Stimulated activated CD8-positive, alpha-beta memory T cell treated with anti-CD3 and anti-CD28 coated beads, Interleukin-7, amount 100 ng/mL, for 48 hours (primary cell): ENCODE data around the gene PPP3R2.
"Not testable (repeated sequence)": the region's sequence is repeated elsewhere in the genome, so short reads cannot be mapped to it uniquely, and the experiment has no call there.

Experiments used
- DNase-seq, 2 donors: peaks; one replicate each; pipeline ENCODE4 v3.0.0-alpha.2; 2020; ENCODE audit warnings: low read depth in 1 of 2; ENCODE audit errors: extremely low read depth in 1 of 2

The PPP3R2 gene

DNA sequence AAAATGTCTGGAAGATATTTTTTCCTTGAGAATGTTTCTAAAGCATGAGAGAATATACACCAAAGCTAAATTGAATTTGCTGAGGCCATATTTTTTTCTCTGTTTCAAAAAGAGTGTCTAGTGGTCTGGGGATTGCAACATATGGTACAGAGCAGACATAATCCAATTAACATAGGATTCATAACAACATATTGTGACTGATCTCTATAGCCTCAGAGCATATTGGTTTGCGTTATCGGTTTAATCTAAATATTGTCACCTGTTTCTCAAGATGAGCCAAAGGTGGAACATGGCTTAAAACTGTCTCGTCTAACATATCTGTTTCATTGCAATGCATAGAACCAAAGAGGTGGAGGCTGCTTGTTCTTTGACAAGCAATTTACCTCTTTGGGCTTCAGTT, 3.9 kb downstream of the PPP3R2 start:
- DNase-seq: no peak

DNA sequence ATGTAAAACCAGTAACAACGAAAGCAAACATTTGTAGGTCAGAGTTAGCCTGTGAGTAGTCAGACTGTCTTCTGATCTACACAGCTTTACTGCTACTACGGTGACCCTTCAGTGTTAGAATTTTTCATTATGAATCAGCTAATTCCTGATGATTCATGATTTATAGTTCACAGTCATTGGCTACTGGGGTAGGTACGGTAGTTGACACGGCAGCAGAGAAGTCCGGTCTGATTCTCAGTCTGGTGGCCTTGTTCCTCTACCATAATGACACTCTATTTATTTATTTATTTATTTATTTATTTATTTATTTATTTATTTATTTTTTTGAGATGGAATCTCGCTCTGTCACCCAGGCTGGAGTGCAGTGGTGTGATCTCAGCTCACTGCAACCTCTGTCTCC, 4.7 kb downstream of the PPP3R2 start:
- not testable (repeated sequence) for DNase-seq

DNA sequence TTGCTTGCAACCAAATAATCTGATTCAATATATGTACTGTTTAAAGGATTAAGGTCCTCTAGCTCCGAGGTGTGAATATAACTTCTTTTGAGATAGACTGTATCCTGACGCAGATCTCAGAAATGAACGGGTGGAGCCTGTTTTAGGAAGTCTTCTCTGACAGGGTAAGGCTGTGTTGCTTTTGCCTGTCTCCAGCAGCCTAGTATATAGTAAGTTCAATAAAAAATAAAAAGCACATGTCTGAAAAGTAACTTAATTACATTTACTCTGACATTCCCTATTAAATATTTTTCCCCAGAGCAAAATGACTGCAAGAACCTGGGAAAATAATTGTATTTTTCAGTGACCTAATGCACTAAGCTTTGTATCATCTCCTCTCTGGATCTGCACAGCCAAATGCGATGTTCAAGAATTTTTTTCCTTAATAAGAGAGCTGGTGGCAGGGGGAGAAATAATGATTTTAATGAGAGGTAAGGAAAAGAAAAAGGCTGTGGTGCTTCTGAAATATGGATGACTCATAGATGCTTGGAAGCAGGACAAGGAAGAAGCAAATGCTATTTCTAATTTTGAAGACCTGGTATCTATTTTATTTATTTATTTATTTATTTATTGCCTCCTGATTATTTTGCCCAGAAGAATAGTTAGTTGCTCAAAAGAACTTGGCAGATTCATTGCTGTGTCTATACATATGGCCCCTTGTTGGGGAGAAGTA, 7.3 kb downstream of the PPP3R2 start:
- DNase-seq: no peak

DNA sequence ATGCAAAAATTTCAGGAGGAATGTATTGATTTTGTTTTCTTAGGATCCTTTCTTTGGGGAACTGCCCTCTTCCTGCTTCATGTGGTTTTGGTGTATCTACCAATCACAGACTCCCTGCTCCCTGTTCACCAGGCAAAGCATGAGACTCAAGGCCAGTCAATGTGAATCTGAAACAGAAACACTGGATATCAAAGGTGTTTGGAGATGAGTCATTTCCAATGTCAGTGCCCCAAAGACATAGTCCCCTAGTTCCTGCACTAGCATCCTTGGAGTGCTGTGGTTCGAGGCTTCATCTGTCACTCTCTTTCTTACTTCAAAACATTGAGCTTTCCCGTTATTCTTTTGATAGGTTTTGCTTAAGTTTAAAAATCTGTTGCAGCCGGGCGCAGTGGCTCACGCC, 8.1 kb downstream of the PPP3R2 start:
- no peak for DNase-seq

DNA sequence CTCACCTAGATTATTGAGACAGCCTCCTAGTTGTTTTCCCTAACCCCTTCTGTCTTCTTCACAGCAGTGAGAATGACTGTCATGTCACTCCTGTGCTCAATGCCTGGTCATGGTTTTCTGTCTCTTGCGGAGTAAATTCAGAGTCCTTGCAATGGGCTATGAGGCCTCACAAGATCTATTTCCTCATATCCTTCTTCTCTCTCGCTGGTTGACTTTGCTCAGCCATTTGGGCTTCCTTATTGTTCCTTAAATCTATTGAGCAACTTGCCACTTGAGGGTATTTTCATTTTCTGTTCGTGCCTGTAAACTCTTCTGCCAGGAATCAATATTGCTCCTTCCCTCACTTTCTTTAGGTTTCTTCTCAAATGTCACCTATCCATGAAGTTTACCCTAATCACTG, 9.0 kb downstream of the PPP3R2 start:
- no peak for DNase-seq

DNA sequence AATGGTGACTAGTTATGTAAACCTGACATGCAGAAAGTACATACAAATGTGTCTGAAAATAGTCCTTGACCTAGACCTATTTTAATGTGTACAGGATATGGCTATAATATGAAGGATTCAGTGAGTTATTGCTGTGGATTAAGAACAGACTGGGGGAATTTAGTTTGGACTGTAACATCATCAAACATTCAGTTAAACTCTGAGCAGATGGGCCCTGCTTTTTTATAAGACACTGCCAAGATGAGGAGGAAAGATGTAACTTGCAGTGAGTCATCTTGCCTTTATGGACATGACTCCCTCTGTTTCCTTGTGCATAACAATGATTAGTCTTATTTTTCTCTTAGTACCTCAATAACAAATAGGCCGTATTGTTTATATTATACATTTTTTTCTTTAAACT, 12.2 kb downstream of the PPP3R2 start:
- DNase-seq: no peak

DNA sequence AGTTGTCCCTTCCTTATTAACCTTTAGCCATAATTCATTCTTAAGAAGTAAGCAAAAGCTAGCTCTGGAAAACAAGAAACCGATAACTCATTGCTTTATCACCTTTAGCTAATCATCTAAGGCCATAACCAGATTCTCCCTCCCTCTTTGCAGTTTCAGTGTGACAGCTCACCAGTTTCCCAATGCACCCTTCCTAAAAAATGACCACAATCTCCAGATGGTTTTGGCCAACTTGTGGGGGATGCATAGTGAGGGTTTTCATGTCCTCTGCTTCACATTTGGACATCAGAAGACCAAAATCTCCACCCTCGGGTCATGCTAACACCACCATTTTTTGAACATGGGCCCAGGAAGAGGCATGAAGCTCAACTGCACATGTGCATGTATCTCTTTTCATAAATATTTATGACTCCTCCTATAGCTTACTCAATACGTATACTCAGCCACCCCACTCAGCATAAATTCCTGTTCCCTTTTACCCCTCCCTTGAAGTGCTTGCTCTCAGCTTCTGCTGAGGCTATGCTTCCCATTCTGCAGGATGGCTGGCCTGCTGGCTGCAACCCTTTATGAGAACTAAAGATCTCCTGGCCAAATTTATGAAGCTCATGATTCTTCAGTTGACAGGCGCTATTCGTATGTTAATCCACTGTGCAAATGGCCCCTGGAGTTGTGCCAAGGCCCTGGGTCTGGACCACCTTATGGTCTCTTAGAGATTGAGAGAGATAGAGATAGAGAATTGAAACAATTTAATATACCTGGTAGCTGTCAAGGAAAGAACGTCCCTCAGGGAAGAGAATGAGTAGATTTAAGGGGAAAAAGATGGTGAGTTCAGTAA, 14.8 kb downstream of the PPP3R2 start:
- DNase-seq: no peak

DNA sequence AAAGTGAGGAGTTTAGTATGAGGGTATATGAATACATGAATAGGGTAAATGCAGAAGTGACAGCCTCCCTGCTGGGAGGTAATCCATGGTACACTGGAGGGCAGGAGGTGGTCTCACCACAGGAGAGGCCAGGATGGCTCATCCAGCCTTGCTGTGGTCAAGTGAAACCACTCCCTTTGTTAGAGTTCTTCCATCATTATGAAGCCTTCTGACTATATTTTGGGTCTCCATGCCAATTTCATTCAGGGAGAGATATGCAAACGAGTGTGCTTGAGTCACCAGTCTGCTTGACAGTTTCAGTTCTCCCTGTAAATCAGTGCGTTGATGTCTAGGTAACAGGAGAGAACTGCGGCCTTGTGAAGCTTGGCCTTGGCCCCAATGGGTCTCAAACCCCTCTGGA, 16.4 kb downstream of the PPP3R2 start:
- DNase-seq: no peak

DNA sequence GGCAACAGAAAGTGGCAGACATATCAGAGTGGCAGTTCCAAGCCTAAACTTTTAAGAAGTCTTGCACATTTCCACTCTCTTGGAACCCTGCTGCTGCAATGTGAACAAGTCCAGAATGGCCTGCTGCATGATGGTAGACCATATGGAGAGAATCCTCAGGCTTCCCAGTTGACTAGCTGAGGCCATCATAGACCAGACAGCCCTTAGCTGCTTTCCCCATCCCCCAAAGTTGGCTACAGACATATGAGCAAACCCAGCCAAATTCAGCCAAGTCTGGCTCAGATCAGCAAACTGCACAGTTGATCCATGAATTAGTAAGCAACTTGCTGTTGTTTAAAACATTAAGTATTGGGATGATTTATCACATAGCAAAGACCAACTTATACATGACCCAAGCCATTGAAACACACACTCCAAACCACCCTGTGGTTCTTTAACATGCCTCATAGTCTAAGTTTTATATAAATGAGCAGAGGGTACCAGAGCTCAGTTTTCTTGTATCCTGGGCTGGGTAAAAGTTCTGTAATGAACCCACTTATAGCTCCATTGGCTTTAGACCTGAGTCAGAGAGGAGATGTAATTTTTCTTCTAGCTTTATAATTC, 19.9 kb downstream of the PPP3R2 start:
- no peak for DNase-seq

DNA sequence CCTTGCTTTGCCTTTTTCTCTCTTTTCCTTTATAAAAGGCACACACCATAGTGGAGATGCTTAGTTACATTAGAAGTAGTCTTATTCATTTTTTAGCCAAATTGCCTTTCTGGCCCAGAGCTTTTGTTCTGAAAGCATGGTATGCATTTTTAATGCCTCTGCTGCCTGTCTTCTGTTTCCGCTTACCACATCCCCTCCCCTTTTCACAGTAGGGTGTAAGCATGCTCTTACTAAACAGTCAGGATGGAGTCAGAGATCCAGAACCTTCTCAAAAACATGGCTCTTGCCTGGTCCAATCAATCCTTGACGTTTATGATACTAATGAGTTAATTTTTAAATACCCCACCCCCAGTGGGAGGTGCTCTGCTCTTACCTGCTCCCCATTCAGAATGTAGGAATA, 22.5 kb downstream of the PPP3R2 start:
- DNase-seq: no peak

DNA sequence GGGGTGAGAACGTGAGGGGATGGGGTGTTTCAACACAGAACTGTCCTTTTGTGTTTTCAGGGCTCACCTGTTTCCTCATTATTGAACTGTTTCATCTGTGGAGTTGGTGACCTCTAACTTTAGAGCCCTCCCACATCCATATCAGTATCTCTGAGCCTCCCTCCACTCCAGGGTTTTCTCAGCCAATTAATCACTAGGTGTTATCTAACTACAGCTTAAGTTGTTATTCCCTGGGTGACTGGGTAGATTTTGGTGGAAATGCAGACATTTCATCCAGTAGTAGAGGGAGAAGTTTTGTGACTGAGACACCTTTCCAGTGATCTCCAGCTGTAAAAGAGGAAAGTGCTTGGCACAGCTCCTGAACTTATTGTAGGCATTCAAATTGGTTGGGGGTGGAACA, 23.7 kb downstream of the PPP3R2 start:
- DNase-seq: no peak

DNA sequence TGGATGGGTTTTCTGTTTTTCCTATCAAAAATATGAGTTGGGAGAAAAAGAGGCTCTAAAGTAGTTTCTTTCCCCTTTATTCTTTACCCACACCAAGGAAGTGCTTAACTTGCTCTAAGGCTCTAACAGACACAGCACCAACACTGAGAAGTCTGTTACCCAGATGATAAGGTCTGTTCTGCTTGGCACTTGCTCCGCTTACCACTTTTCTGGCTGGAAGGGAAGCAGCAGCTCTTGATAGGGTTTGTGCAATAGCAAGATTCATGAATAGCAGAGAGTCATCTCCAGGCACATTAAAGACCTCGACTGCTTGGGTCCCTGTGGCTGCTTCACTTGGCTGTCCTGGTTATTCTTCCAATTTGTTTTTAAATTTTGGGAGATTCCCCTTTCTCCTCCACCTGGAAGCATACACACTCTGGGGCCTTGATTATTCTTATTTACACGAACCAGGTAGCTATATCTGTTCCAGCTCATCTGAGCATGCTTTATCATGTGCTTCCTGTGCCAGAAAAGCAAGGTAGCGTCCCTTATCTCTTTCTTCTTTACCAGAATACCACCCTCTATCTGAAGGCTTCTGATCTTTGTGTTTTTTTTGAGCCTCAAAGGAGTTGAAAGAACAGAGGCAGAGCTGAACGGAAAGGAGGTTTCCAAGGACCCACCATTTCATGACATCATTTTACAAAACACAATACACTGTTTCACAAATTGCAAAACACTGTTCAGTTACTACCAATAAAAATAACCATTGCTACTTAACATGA, 24.8 kb downstream of the PPP3R2 start:
- DNase-seq: no peak

DNA sequence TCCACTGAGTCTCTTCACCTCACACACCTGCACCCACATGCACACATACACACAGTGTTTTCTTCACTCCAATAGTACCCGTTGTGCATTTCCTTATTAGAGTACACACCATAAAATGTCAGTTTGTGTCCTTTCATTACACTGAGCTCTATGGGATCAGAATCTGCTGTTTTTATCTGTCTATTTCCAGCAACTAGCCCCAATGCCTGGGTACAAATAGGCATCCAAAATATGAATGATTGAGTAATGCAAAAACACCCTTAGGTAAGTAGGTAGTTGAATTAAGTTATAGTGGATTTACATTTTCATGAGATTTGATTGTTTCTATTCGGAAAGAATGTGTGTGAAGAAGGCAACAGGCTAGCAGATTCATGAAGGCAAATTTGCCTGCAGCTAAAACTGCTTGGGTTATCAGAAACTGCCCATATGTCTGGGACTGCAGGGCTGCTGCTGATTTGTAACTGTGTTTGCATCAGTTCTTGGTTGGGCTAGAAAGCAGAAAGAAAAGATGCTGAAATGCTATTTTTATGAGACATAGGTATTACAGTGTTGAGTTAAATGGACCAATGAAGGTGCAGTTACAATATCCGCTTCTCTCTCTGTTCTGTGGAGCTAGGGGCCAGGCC, 26.9 kb downstream of the PPP3R2 start:
- no peak for DNase-seq

DNA sequence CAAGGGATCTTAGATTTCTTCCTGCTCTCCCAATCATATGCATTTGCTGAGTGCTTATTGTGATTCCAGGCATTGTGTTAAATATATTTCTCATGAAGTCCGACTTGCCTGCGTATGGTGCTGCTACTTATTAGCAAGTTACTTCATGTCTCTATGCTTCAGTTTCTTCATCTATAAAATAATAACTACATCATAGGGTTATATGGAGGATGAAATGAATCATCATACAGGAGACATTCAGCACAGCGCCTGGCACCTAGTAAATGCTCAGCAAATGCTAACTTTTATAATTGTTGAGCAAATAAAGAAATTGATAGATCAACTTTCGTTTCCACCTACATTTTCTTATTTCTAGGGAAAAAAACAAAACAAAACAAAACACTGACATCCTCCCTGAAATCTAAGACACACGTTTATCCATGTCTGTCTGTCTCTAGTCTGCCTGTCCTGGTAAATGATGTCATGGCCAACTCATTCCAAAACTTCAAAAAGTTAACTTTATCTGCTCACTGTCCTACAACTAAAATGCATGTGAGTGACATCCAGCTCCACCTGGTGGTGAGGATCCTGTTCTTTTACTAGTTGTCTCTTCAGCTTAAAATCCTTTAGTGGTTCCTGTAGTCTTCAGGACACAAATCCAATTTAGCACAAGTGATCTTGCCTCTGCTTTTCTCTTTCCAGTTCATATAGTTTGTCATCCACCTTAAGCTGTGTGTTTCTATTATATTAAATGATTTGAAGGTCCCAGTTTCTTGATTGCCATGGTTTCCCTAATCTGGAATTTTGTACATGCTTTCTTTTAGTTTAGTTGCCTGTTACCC, 27.7 kb downstream of the PPP3R2 start:
- peak in 1 of 2 donors; percentile 13 for DNase-seq

DNA sequence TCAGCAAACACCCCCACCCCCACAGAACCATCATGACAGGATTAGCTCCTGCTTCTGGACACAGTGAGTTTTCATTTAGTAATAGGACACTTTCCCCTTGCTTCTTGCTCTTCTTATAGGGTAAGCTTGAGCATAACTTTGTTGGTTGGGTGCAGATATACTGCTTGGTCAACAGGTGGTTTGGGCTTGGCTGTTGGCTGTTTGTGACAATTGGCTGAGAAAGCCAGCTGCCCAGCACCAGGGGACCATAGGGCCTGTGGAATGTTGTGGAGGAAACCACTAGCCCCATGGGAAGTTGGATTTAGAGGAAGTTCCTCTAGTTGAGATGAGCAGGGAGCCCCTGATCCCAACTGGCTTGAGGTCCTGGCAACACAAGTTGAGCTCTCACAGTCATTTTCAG, 30.5 kb downstream of the PPP3R2 start:
- DNase-seq: no peak

DNA sequence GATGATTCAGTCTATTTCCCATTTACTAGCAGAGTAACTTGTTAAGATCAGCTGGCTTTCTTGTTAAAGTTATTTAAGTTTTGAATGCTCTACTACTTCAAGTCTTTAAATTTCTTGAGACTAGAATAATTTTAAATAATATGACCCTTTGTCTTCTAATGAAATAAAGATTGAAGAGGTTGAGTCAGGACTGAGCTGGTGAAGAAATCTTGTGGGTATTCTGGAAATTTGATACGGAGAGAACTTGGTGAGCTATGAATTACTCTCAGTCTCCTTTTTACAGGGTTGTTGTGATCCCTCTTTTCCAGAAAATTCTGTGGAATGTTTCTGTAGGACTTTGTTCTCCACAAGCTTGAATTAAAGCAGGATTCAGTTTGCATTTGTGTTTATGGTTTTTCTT, 31.8 kb downstream of the PPP3R2 start:
- DNase-seq: no peak

DNA sequence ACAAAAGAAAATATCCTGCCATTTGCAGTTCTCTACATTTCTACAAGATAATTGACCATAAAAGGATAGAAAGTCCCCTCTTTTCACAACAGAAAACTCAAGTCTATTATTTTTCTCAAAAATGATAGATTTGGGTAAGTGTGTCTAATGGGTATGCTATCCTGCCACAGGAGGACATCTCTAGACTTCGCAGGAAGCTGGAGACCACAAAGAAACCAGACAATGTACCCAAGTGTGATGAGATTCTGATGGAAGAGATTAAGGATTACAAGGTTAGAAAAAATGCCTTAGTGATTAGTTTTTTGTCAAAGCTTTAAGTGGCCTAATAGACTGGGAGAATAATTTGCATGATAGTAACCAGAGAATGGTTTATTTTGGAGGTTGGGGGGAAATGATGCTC, 33.0 kb downstream of the PPP3R2 start:
- DNase-seq: no peak

DNA sequence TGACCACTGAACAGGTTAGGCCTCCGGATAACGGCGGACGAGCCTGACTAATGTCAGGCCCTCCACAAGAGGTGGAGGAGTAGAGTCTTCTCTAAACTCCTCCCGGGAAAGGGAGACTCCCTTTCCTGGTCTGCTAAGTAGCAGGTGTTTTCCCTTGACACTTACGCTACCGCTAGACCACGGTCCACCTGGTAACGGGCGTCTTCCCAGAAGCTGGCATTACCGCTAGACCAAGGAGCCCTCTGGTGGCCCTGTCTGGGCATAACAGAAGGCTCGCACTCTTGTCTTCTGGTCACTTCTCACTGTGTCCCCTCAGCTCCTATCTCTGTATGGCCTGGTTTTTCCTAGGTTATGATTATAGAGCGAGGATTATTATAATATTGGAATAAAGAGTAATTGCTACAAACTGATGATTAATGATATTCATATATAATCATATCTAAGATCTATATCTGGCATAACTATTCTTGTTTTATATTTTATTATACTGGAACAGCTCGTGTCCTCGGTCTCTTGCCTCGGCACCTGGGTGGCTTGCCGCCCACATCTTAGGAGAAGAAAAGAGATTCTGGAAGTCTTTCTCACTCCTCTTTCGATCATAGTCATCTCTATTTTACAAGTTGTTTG, 45.2 kb downstream of the PPP3R2 start:
- DNase-seq: not testable (repeated sequence)

DNA sequence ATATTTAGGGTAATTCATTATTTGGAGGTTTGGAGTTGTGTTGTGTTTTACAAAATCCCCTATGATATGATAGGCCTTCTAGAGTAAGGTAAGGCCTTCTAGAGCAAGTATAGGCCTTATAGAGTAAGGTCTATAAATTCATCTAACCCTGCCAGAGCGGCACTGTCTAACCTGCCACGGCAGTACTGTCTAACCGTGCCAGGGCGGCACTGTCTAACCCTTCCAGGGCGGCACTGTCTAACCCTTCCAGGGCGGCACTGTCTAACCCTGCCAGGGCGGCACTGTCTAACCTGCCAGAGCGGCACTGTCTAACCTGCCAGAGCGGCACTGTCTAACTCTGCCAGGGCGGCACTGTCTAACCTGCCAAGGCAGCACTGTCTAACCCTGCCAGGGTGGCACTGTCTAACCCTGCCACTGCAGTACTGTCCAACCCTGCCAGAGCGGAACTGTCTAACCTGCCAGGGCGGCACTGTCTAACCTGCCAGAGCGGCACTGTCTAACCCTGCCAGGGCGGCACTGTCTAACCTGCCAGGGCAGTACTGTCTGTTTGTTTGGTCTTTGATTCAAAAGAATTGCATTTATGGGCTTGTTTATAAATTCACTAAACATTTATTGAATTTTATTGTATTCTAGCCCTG, 51.6 kb downstream of the PPP3R2 start:
- DNase-seq: no peak
